Liver (tissue), 9 donors: ENCODE measurements around the gene MDGA2. TPM values are rescaled to one million over a fixed set of nuclear protein-coding genes. Genes with fewer than 3 reads are reported as not detected.

Experiments
- DNase-seq: peaks from one replicate; pipeline ENCODE4 v3.0.0-alpha.2; 2017; ENCODE audit warnings: low spot score
- H3K27ac ChIP-seq, 2 donors: one replicate each; pipeline ENCODE4 v1.7.0; 2013; ENCODE audit warnings: inconsistent platforms in 2 of 2, low read length in 2 of 2, control low read depth in 1 of 2, low read depth in 1 of 2, mild to moderate bottlenecking in 1 of 2
- H3K27me3 ChIP-seq, 4 donors: one replicate each; pipeline versions ENCODE4 v1.6.1 to v1.7.0; 2013; ENCODE audit warnings: low read length in 3 of 4, inconsistent platforms in 1 of 4, mild to moderate bottlenecking in 1 of 4, moderate library complexity in 1 of 4; ENCODE audit not compliant: control insufficient read depth in 4 of 4, insufficient read depth in 4 of 4
- H3K36me3 ChIP-seq, 4 donors: one replicate each; pipeline versions ENCODE4 v1.6.1 to v1.7.0; 2013; ENCODE audit warnings: low read length in 3 of 4, mild to moderate bottlenecking in 3 of 4, low read depth in 1 of 4, moderate library complexity in 1 of 4; ENCODE audit not compliant: control insufficient read depth in 4 of 4, insufficient read depth in 3 of 4
- H3K4me1 ChIP-seq, 4 donors: one replicate each; pipeline versions ENCODE4 v1.6.1 to v1.7.0; 2013; ENCODE audit warnings: low read length in 3 of 4, mild to moderate bottlenecking in 3 of 4, moderate library complexity in 1 of 4; ENCODE audit not compliant: control insufficient read depth in 4 of 4, insufficient read depth in 4 of 4
- H3K4me3 ChIP-seq, 3 donors: one replicate each; pipeline versions ENCODE4 v1.6.1 to v1.7.0; 2013; ENCODE audit warnings: low read length in 3 of 3, control low read depth in 1 of 3, low read depth in 1 of 3, mild to moderate bottlenecking in 1 of 3
- H3K9ac ChIP-seq, 2 donors: one replicate each; pipeline ENCODE4 v1.7.0; 2013; ENCODE audit warnings: low read length in 2 of 2, mild to moderate bottlenecking in 2 of 2, moderate library complexity in 2 of 2, control low read depth in 1 of 2, low read depth in 1 of 2
- H3K9me3 ChIP-seq, 4 donors: one replicate each; pipeline versions ENCODE4 v1.6.1 to v1.7.0; 2013; ENCODE audit warnings: low read length in 3 of 4; ENCODE audit not compliant: control insufficient read depth in 4 of 4
- ATF3 ChIP-seq: IDR thresholded peaks from 2 replicates; pipeline ENCODE4 v1.6.1; 2016; ENCODE audit warnings: antibody characterized with exemption
- CTCF ChIP-seq: fragments of 150-350 bp; IDR thresholded peaks from 2 replicates; pipeline ENCODE4 v1.5.1; 2017; ENCODE audit warnings: improper control_type of control experiment, low read depth, low read length; ENCODE audit not compliant: missing input control
- EGR1 ChIP-seq, 2 donors: IDR thresholded peaks; 2 replicates each; pipeline ENCODE4 v1.6.1; 2016 to 2018; ENCODE audit warnings: antibody characterized with exemption in 2 of 2, low read depth in 2 of 2
- FOXA1 ChIP-seq: IDR thresholded peaks from 2 replicates; pipeline ENCODE4 v1.6.1; 2016; ENCODE audit warnings: antibody characterized with exemption
- FOXA2 ChIP-seq: IDR thresholded peaks from 2 replicates; pipeline ENCODE4 v1.6.1; 2016; ENCODE audit warnings: antibody characterized with exemption
- GABPA ChIP-seq, 2 donors: IDR thresholded peaks in 1 of 2; conservative IDR thresholded peaks in 1 of 2; 2 replicates each; pipeline ENCODE4 v1.6.1; 2016; ENCODE audit warnings: antibody characterized with exemption in 2 of 2, mild to moderate bottlenecking in 1 of 2, moderate library complexity in 1 of 2
- HNF4A ChIP-seq, 2 donors: conservative IDR thresholded peaks; 2 replicates each; pipeline ENCODE4 v1.6.1; 2016; ENCODE audit warnings: antibody characterized with exemption in 2 of 2, mild to moderate bottlenecking in 2 of 2
- HNF4G ChIP-seq: IDR thresholded peaks from 2 replicates; pipeline ENCODE4 v1.6.1; 2016; ENCODE audit warnings: antibody characterized with exemption
- JUND ChIP-seq, 2 donors: IDR thresholded peaks; 2 replicates each; pipeline ENCODE4 v1.6.1; 2016; ENCODE audit warnings: antibody characterized with exemption in 2 of 2
- MAX ChIP-seq: IDR thresholded peaks from 2 replicates; pipeline ENCODE4 v1.6.1; 2016; ENCODE audit warnings: antibody characterized with exemption
- NR2F2 ChIP-seq: IDR thresholded peaks from 2 replicates; pipeline ENCODE4 v1.6.1; 2016; ENCODE audit warnings: antibody characterized with exemption
- RAD21 ChIP-seq, 2 donors: IDR thresholded peaks; 2 replicates each; pipeline ENCODE4 v1.6.1; 2016; ENCODE audit warnings: antibody characterized with exemption in 2 of 2, mild to moderate bottlenecking in 2 of 2
- REST ChIP-seq: IDR thresholded peaks from 2 replicates; pipeline ENCODE4 v1.6.1; 2016; ENCODE audit warnings: antibody characterized with exemption, mild to moderate bottlenecking
- RXRA ChIP-seq, 2 donors: IDR thresholded peaks; 2 replicates each; pipeline ENCODE4 v1.6.1; 2017 to 2018; ENCODE audit warnings: antibody characterized with exemption in 2 of 2, mild to moderate bottlenecking in 1 of 2
- SP1 ChIP-seq: IDR thresholded peaks from 2 replicates; pipeline ENCODE4 v1.6.1; 2018; ENCODE audit warnings: antibody characterized with exemption, mild to moderate bottlenecking
- TAF1 ChIP-seq: conservative IDR thresholded peaks from 2 replicates; pipeline ENCODE4 v1.6.1; 2016; ENCODE audit warnings: antibody characterized with exemption, mild to moderate bottlenecking
- YY1 ChIP-seq: IDR thresholded peaks from 2 replicates; pipeline ENCODE4 v1.6.1; 2016; ENCODE audit warnings: antibody characterized with exemption, mild to moderate bottlenecking
- ZBTB33 ChIP-seq: IDR thresholded peaks from 2 replicates; pipeline ENCODE4 v1.6.1; 2016; ENCODE audit warnings: antibody characterized with exemption
- WGBS: extraction: QIAGEN DNeasy Blood & Tissue Kit; methylation state at CpG from one replicate; pipeline ENCODE4 v1.1.7; 2013; 5-methylcytosine and 5-hydroxymethylcytosine counted together
- polyA plus RNA-seq, 2 donors: library from polyadenylated mRNA; stranded (reverse) in 1 of 2; unstranded in 1 of 2; fragments of 200-250 nt in 1 of 2; fragments of >200 nt in 1 of 2; fragmentation: Nextera tagmentation in 1 of 2; extraction: Ambion mirVana in 1 of 2; gene quantifications; one replicate each; pipeline versions ENCODE4 v1.2.1 to v1.2.3, GENCODE V29; 2013 to 2015
- total RNA-seq, 2 donors: library from RNA; depleted of rRNA; stranded (reverse); fragments of >200 nt; gene quantifications; one replicate each; pipeline ENCODE4 v1.2.3, GENCODE V29; 2014
- donor health status: healthy.
- donor health status: healthy.
- donor health status: healthy.
- donor health status: healthy.
- donor health status: healthy.

The MDGA2 gene
- total and polyA plus RNA-seq, 4 donors: 0.05 to 0.33 (median 0.19) TPM

- DNase-seq: no peak
- 77% methylated on average over 1 of the region's 1 CpG for WGBS
- no peak overlapping the region for H3K27ac ChIP-seq
- peaks cover 0 to 3% (median 0%) of the 10 kb centered on the region in 4 donors for H3K27me3 ChIP-seq
- no peaks in the 10 kb centered on the region for H3K9me3 ChIP-seq
- H3K4me1 ChIP-seq: no peaks in the 10 kb centered on the region
- H3K9ac ChIP-seq: no peak overlapping the region
- H3K36me3 ChIP-seq: no peaks in the 10 kb centered on the region
- TF ChIP-seq FOXA2: no peak
- TF ChIP-seq NR2F2: no peak
- no peak for TF ChIP-seq HNF4A (conservative IDR thresholded peaks at IDR 0.05)
- TF ChIP-seq HNF4G: no peak
- TF ChIP-seq REST: no peak
- TF ChIP-seq RAD21 (IDR thresholded peaks at IDR 0.05): no peak
- TF ChIP-seq RXRA (IDR thresholded peaks at IDR 0.05): no peak
- TF ChIP-seq YY1: no peak
- no peak for TF ChIP-seq GABPA (IDR thresholded peaks at IDR 0.05 in 1 of 2, conservative IDR thresholded peaks at IDR 0.05 in 1 of 2)
- no peak for TF ChIP-seq EGR1 (IDR thresholded peaks at IDR 0.05; ENCODE audit: low read depth in 2 of 2)
- no peak for TF ChIP-seq FOXA1
- TF ChIP-seq CTCF: no peak
- no peak for TF ChIP-seq SP1
- TF ChIP-seq MAX: no peak
- H3K4me3 ChIP-seq: no peak overlapping the region
Measured at GRCh38 chr14:46818147-46818546, 857.3 kb downstream of the MDGA2 start.

GRCh38 chr14:46793144-46793543 lies 882.3 kb downstream of the MDGA2 start:
- H3K27me3 ChIP-seq: no peaks in the 10 kb centered on the region
- no peak overlapping the region for H3K9ac ChIP-seq
- no peak for DNase-seq
- no peaks in the 10 kb centered on the region for H3K4me1 ChIP-seq
- H3K36me3 ChIP-seq: no peaks in the 10 kb centered on the region
- H3K4me3 ChIP-seq: no peak overlapping the region
- no peak overlapping the region for H3K27ac ChIP-seq
- TF ChIP-seq SP1 (no peak), HNF4A (conservative IDR thresholded peaks at IDR 0.05) (no peak), JUND (IDR thresholded peaks at IDR 0.05) (no peak), RAD21 (IDR thresholded peaks at IDR 0.05) (no peak), RXRA (IDR thresholded peaks at IDR 0.05) (no peak), FOXA1 (no peak), MAX (no peak), ATF3 (no peak), HNF4G (no peak), REST (no peak), NR2F2 (no peak), EGR1 (IDR thresholded peaks at IDR 0.05; ENCODE audit: low read depth in 2 of 2) (no peak), TAF1 (no peak), ZBTB33 (no peak), FOXA2 (no peak), YY1 (no peak)
- no peaks in the 10 kb centered on the region for H3K9me3 ChIP-seq
